ENCODE results near the gene AGAP1.

GRCh38 chr2:235579128-235579527 lies 85.3 kb downstream of the AGAP1 start:
- no peak for TF ChIP-seq USF2 (IDR thresholded peaks at IDR 0.05)
- no peak for TF ChIP-seq POLR2A (IDR thresholded peaks at IDR 0.05; ENCODE audit: low read length)
- TF ChIP-seq CTCF (IDR thresholded peaks at IDR 0.05): no peak
- TF ChIP-seq MAX (IDR thresholded peaks at IDR 0.05): no peak
- no peak for TF ChIP-seq ELK1 (IDR thresholded peaks at IDR 0.05; ENCODE audit: low read depth, low read length)
- no peak for TF ChIP-seq RCOR1 (IDR thresholded peaks at IDR 0.05; ENCODE audit: low read depth, low read length)
- no peak for TF ChIP-seq ESRRA (IDR thresholded peaks at IDR 0.05; ENCODE audit: borderline replicate concordance, low read length)
- no peak for TF ChIP-seq CHD2 (IDR thresholded peaks at IDR 0.05; ENCODE audit: low read length, partially characterized antibody)

Measured in A549 (cell line).